HuH-7 (cell line): ENCODE measurements around the gene RPL3.
A peak's percentile ranks its signal among the peaks of the same experiment; 100 is the strongest.
"Not testable (repeated sequence)": the region's sequence is repeated elsewhere in the genome, so short reads cannot be mapped to it uniquely, and the experiment has no call there.

ENCODE experiments used
- DNase-seq: peaks from one replicate; pipeline ENCODE4 v3.0.0; 2011; ENCODE audit warnings: low spot score

The RPL3 gene

GRCh38 chr22:39351689-39352214 is 32.3 kb upstream of the RPL3 start:
- DNase-seq, result no peak

DNA sequence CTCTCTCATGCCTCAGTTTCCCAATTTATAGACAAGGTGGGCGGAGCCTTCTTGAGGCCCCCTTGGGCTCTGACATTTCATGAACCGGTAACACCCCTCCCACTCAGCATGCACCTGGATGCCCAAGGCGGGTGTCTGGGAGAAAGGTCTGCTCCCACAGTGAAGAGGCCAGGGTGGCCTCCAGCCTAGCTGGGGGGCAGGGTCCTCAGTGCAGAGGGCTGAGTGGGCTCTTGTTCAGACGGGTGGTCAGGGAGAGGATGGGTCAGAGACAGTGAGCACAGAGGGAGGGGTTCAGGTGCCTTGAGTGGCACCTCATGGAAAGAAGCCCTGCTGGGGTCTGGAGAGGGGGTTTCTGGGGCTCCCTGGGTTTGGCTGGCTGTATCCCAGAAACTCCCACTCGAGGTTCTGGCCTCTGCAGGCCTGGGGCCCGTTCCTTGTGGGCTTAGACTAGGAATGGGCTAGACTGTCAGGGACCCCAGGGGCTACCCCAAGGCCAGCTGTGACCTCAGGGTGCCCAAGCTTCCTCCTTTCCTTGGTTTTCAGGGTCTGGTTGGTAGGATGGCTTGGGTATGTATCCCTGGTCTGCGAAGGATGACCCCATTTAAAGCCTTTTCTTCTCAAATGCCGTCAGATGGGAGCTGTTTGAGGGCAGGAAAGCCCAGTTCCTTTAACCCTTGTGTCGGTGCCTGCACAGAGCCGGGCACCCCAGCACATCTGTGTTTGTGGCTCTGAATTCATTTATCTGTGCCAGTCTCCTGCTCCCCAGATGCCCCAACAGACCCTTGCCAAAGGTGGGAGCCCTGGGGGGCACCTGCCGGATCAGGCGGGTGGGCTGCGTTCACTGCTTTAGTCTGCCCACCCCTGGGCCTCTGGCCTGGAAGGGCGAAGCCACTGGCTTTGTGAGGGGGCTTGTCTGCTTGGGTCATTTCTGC is 31.6 kb upstream of the RPL3 start:
- DNase-seq, result no peak

DNA sequence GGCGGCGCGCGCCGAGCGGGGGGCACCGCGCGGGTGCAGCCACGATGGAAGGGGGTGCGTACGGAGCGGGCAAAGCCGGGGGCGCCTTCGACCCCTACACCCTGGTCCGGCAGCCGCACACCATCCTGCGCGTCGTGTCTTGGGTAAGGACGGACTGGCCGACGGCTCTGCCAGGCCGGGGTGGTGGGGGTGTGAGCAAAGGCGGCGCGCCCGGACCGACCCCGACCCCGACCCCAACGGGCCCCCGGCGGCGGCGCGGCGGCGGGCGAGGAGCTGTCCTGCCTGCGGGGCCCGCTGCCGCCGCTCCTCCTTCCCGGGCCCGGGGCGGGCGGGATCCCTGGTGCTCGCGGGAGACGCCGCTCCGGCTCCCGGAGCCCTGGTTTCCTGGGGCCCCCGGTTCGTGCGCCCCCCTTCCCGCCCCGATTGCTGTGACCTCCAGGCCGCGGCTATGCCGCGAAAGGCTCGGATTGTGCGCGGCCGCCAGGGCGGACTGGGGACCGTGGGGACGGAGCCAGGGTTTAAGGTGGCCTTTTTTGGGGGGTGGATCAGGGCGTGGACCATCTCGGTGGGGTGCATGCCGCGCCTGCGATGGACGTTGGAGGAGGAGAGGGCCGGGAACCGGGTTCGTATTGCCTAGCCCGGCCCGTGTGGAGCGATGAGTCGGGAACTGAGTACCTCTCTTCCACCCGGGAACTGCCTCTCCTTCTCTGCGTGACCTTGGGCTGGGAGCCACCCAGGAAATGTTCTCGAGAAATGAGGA is 30.7 kb upstream of the RPL3 start, which contains the start of gene SYNGR1:
TSS of gene SYNGR1 (plus strand) at position 25 of the 760 bp plus-strand sequence. CDS start at position 45, 20 bp downstream.
- DNase-seq, result no peak

- DNase-seq, result peak; percentile 90
Measured at GRCh38 chr22:39349506-39349966, 30.1 kb upstream of the RPL3 start.

DNA sequence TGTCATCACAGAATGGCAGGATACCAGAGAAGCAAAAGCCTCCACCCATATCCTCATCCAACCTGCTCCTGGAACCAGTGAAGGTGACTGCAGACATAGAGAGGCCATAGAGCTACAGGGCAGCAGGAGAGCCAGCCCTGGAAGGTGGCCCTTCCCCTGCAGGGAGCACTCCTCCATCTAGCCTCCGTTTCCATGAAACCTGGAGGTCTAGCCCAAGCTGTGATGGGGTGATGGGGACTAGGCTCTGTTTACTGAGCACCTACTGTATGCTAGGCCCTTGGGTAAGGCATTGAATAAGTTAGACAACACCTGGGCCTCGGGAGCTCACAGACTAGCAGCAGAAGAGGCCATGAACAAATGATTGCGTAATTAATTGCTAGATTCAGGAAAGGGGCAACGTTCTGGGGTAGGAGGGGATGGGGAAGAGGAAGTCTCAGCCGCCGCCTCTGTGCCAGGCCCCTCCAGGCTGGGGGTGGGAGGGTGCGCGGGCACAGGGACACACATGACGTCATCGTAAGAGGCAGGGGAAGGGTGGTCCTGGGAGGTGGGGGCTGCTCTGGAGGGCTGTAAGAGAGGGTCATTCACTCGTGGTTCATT is 29.6 kb upstream of the RPL3 start:
- no peak for DNase-seq

GRCh38 chr22:39345231-39345630 is 25.8 kb upstream of the RPL3 start:
- DNase-seq, result no peak

DNA sequence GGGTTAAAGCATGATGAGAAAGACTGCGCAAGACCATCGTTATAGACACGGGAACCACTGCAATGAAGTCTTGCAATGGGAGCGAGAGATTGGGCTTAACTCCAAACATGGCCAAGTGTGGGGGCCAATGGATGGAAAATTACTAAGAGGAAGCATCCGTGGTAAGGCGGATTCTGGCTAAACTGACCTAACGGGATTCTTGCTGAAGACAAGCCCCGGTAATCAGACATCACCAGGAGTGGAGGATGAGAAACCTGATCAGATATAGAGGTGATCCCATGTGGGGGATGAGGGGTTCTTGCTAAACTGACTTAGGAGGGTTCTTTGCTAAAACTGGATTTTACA is 24.6 kb upstream of the RPL3 start:
- no peak for DNase-seq

- peak; percentile 81 for DNase-seq
Measured at GRCh38 chr22:39343259-39344045, 24.0 kb upstream of the RPL3 start.

DNA sequence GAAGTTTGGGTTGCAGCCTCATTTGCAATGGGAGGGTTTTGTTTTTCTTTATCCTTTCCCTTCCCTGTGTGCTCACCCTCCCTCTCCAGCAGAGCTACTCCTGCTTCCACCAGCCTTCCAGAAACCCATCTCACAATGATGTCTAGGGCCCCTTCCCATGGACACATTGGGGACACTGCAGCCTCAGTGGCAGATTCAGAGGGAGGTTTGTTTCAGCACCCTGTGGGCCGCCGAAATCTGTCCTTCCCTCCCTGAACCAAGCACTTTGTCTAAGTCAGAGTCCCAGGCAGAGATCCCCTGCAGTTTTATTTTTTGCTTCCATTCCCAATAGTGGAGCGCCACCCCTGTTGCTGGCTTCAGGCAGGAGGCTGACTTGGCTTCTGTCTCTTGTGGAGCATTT is 21.8 kb upstream of the RPL3 start:
- DNase-seq, result no peak

DNA sequence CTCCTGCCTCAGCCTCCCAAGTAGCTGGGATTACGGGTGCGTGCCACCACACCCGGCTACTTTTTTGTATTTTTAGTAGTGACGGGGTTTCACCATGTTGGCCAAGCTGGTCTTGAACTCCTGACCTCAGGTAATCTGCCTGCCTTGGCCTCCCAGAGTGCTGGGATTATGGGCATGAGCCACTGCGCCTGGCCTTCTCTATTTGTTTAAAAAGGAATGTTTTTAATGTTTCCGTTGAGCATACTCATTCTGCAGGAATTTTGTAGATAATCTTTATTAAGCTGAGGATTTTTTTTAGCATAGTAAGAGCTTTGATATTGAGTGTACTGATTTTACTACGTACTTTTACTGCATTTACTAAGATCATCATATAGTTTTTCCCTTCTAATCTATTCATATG is 20.4 kb upstream of the RPL3 start:
- DNase-seq, result not testable (repeated sequence)

- DNase-seq, result no peak
Measured at GRCh38 chr22:39336411-39336810, 17.0 kb upstream of the RPL3 start.

DNA sequence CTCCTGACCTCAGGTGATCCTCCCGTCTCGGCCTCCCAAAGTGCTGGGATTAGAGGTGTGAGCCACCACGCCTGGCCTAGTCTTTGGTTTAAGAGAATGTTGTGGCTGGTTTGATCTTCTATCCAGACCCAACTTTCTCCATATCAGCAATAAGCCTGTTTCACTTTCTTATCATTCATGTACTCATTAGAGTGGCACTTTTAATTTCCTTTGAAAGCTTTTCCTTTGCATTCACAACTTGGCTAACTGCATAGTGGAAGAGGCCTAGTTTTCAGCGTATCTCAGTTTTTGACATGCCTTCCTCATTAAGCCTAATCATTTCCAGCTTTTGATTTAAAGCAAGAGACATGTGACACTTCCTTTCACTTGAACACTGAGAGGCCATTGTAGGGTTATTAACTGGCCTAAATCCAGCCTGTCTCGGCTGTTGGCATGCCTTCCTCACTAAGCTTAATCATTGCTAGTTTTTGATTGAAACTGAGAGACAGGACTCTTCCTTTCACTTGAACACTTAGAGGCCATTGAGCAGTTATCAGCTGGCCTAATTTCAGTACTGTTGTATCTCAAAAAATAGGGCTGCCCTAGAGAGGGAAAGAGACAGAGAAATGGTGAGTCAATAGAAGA is 13.1 kb upstream of the RPL3 start:
- DNase-seq, result no peak

GRCh38 chr22:39330553-39330952 is 11.1 kb upstream of the RPL3 start:
- DNase-seq, result not testable (repeated sequence)

- no peak for DNase-seq
Measured at GRCh38 chr22:39327995-39328754, 8.8 kb upstream of the RPL3 start.

GRCh38 chr22:39325392-39325932 is 6.0 kb upstream of the RPL3 start:
- no peak for DNase-seq

GRCh38 chr22:39320616-39321029 is 1.2 kb upstream of the RPL3 start:
- not testable (repeated sequence) for DNase-seq

DNA sequence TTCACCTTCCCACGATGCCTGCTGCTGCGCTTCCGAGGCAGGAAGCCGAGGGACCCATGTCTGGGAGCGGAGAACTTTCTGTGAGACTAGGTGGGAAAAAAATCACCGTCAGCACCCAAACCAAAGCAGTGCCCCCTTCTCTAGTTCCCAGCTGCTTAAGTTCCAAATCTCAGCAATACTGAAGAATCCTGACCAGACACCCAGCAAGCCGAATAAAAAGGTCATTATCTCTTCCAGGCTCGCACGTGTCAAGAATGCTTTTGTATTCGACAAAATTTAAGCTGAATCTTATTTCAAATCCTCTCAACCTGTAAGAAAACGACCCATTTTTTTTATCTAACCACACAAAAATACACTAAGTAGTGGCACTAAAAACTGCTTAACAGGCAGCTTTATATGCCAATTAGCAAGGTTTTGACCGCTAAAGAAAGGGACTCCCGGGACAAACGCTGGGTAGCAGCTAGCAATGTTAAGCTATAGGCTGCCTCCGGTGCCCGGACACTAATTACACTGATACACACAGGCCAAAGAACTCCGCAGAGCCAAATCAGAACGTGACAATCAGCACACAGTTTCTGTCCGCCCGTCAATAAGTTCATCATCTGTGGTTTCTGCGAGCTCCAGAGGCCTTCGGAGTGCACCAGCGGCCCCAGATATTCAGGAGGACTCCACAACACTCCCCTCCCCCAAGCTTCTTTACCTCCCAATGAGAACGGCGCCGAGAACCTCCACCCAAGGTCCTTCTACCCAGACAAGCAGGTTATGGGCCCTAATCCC is 728 bp downstream of the RPL3 start:
- no peak for DNase-seq

- no peak for DNase-seq
Measured at GRCh38 chr22:39317775-39318506, 1.5 kb downstream of the RPL3 start.
